ENCODE results near the gene FOXD2.

GRCh38 chr1:47393141-47393540 lies 44.7 kb upstream of the FOXD2 start:
- no peak for TF ChIP-seq ZBTB21 (CRISPR knock-in tag; IDR thresholded peaks at IDR 0.05; ENCODE audit: borderline replicate concordance)
- no peak for TF ChIP-seq NR2C2 (CRISPR knock-in tag; IDR thresholded peaks at IDR 0.05)
- TF ChIP-seq, protein P1, sequence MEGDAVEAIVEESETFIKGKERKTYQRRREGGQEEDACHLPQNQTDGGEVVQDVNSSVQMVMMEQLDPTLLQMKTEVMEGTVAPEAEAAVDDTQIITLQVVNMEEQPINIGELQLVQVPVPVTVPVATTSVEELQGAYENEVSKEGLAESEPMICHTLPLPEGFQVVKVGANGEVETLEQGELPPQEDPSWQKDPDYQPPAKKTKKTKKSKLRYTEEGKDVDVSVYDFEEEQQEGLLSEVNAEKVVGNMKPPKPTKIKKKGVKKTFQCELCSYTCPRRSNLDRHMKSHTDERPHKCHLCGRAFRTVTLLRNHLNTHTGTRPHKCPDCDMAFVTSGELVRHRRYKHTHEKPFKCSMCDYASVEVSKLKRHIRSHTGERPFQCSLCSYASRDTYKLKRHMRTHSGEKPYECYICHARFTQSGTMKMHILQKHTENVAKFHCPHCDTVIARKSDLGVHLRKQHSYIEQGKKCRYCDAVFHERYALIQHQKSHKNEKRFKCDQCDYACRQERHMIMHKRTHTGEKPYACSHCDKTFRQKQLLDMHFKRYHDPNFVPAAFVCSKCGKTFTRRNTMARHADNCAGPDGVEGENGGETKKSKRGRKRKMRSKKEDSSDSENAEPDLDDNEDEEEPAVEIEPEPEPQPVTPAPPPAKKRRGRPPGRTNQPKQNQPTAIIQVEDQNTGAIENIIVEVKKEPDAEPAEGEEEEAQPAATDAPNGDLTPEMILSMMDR (IDR thresholded peaks at IDR 0.05) = no peak
- TF ChIP-seq, protein P2, sequence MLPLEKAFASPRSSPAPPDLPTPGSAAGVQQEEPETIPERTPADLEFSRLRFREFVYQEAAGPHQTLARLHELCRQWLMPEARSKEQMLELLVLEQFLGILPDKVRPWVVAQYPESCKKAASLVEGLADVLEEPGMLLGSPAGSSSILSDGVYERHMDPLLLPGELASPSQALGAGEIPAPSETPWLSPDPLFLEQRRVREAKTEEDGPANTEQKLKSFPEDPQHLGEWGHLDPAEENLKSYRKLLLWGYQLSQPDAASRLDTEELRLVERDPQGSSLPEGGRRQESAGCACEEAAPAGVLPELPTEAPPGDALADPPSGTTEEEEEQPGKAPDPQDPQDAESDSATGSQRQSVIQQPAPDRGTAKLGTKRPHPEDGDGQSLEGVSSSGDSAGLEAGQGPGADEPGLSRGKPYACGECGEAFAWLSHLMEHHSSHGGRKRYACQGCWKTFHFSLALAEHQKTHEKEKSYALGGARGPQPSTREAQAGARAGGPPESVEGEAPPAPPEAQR (CRISPR knock-in tag; IDR thresholded peaks at IDR 0.05) = no peak

Measured in WTC11 (cell line).